Esophagus muscularis mucosa (tissue), 3 donors: ENCODE measurements around the gene TTF1.

Source experiments
- EP300 ChIP-seq: sonication (generic); formaldehyde crosslinking; IDR thresholded peaks from one replicate; pipeline ENCODE4 v1.6.1; 2017; ENCODE audit warnings: antibody characterized with exemption
- TF ChIP-seq, protein P1 (sequence below), 3 experiments: fragments of 200-600 bp in 2 of 3; fragments of 450-650 bp in 1 of 3; sonication (generic) in 2 of 3; IDR thresholded peaks; one replicate each; pipeline ENCODE4 v1.5.1; 2017 to 2019; ENCODE audit warnings: antibody characterized with exemption in 3 of 3, mild to moderate bottlenecking in 2 of 3, moderate library complexity in 1 of 3

DNA sequence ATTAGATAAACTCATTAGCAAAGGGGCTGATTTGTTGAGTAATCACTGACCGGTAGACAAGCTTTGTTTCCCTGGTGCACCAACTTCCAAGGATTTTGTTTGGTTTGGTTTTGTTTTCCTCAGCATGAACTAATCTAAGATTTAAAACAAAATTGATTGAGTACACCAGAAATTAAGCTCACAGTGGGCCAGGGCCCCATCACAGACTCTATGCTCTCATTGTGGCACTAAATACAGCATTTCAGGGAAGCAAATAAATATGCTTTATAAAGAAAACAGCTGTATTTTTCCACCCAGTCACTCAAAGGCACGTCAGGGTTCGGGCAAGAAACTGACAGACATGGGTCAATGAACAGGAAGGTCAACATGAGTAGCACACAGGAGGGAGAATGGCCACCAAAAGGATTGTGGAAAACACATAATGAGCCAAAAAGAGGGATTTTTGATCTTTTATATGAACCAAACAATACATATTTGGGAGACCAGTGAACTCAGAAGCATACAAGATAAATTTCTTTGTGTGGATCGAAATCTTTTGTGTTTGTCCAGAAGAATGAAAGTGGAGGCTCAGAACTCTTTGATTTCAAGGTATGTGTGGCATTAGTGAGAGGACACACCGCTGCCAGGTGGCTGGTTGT, 12.2 kb upstream of the TTF1 start:
- TF ChIP-seq EP300, result no peak
- TF ChIP-seq, protein P1, sequence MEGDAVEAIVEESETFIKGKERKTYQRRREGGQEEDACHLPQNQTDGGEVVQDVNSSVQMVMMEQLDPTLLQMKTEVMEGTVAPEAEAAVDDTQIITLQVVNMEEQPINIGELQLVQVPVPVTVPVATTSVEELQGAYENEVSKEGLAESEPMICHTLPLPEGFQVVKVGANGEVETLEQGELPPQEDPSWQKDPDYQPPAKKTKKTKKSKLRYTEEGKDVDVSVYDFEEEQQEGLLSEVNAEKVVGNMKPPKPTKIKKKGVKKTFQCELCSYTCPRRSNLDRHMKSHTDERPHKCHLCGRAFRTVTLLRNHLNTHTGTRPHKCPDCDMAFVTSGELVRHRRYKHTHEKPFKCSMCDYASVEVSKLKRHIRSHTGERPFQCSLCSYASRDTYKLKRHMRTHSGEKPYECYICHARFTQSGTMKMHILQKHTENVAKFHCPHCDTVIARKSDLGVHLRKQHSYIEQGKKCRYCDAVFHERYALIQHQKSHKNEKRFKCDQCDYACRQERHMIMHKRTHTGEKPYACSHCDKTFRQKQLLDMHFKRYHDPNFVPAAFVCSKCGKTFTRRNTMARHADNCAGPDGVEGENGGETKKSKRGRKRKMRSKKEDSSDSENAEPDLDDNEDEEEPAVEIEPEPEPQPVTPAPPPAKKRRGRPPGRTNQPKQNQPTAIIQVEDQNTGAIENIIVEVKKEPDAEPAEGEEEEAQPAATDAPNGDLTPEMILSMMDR (IDR thresholded peaks at IDR 0.05), result no peak
